H54 (cell line): ENCODE results near the gene GPC3.
"Not testable (repeated sequence)": the region's sequence is repeated elsewhere in the genome, so short reads cannot be mapped to it uniquely, and the experiment has no call there.

Experiments used
- DNase-seq: peaks from one replicate; pipeline ENCODE4 v3.0.0; 2011; ENCODE audit warnings: low spot score, mixed read lengths; ENCODE audit not compliant: insufficient read length
- FAIRE-seq: peaks from 3 replicates; lab custom pipeline; 2011; peaks lifted over from hg19 to GRCh38; lab: Jason Lieb, UNC
- POLR2A ChIP-seq: IDR thresholded peaks from 2 replicates; pipeline ENCODE4 v1.6.1; 2011; ENCODE audit warnings: low read depth, mild to moderate bottlenecking, low read length

Gene GPC3

DNA sequence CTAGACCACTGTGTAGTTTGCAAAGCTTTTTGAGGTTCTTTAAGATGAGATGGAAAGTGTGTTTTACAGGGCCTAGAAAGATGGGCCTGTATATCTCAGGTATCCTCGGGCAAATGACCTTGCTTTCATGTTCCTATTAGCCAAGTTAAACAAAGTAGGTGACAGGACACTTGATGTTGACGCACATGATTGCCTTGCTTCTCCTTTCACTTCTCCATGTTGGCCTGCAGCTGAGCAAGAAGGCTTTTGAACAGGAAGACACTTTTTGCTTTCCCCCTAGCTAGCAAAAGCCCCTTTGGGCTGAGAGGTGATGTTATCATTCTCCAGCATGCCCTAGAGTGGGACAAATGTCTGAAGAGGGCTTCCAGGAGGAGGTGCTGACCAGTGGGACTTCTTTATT is 202.1 kb downstream of the GPC3 start:
- no peak for TF ChIP-seq POLR2A
- FAIRE-seq (no peak), DNase-seq (no peak)

GRCh38 chrX:133781174-133781573 is 204.2 kb downstream of the GPC3 start:
- FAIRE-seq: no peak
- no peak for TF ChIP-seq POLR2A
- no peak for DNase-seq

- FAIRE-seq (no peak), DNase-seq (no peak)
- TF ChIP-seq POLR2A: no peak
Measured at GRCh38 chrX:133776072-133776471, 209.3 kb downstream of the GPC3 start.

DNA sequence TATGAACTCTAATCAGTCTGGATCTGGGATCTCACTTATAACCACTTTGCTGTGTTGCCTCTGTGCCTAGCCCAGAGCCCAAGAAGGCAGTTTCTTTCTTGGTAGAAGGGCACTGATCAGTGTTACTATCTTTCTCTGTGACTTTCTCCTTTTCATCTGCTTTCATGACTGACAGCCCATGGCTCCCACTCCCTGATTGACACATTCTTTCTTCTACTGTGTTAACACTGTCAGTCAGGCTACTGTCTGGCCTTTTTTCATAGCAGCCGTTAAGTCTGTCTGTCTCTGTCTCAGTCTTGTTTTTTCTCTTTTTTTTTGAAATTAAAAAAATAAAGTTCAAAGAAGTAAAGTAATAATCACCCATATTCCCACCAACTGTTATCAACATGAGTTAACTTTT is 210.6 kb downstream of the GPC3 start:
- no peak for FAIRE-seq
- DNase-seq: no peak
- no peak for TF ChIP-seq POLR2A

DNA sequence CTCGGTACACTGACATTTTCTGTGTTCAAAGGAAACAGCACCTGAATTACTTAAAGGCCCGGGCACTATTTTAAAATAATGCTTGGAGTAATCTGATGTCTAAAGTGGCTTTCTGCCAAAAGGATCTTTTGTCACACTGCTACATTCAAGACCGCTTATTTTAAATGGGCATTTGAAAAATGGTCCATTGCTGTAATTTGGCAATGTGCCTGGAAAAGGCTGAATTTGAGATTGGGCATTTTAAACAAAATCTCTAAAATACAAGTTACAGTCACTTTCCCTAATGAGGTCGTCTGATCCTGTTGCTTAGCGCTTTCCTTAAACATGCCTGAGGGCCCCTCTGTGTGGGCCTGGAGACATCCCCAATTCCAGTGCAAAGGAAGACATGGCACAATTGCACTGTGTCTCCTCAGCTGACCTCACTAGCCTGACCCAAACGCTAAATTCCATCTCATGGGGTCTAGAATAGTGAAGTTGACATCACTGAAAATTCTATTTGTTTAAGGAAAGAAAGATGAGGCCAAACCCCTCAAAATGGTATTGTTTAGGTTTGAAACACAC is 214.2 kb downstream of the GPC3 start:
- no peak for TF ChIP-seq POLR2A
- FAIRE-seq (no peak), DNase-seq (no peak)

GRCh38 chrX:133762976-133763548 is 222.3 kb downstream of the GPC3 start:
- DNase-seq, FAIRE-seq: not testable (repeated sequence)

DNA sequence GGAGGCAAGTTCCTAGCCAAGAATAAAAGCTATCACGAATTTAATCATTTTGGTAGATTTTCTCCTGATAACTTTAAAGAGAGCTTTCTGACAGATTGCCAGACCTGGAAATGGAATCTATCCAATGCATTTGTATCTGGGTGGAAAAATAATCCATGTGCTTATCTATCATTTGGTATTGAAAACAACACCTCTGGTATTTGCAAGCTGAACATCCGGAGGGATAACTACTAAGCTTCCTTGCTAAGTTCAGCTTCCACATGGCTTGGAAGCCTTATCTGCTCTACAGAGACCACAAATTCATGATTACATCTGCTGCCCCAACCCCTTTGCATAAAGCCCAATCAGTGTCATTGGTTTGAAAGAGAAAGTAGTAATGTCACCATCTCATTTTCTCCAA is 230.7 kb downstream of the GPC3 start:
- no peak for TF ChIP-seq POLR2A
- DNase-seq (no peak), FAIRE-seq (no peak)

- no peak for TF ChIP-seq POLR2A
- DNase-seq (no peak), FAIRE-seq (no peak)
Measured at GRCh38 chrX:133749951-133750350, 235.4 kb downstream of the GPC3 start.

DNA sequence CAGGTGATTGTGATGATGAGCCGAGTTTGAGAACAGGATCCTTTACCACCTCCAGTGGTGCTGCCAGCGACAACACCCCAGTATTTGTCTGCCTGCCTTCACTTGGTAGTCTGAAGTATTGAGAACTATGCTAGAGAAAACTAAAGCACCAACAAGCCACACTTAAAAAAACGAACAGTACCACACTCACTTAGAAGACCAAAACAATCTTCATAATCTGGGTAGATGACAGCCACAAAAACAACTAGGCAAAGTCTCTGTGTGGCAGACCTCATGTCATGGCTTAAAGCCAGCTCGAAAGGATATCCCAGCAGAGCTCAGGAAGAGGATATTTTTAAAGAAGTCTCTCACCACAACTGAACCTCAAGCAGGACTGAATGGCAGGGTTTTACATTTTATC is 236.0 kb downstream of the GPC3 start:
- FAIRE-seq (no peak), DNase-seq (no peak)
- no peak for TF ChIP-seq POLR2A

DNA sequence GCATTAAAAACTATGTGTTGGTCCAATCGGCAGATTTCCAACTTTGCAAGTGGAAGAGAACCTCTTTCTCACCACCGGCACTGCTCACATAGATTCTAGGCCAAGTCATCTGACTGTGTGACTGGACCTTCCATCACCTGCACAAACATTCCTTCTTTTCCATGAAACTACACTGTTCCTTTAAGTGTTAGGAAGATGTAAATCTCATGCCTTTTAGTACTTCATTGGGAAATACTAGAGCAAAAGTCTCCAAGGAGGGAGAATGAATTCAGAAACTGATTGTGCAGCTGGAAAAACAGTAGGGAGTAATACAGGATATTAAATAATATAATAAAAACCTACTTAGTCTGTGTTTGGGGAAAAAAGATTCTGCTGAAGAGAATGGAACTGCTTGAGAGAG is 238.2 kb downstream of the GPC3 start:
- DNase-seq: no peak
- FAIRE-seq: no peak
- no peak for TF ChIP-seq POLR2A

DNA sequence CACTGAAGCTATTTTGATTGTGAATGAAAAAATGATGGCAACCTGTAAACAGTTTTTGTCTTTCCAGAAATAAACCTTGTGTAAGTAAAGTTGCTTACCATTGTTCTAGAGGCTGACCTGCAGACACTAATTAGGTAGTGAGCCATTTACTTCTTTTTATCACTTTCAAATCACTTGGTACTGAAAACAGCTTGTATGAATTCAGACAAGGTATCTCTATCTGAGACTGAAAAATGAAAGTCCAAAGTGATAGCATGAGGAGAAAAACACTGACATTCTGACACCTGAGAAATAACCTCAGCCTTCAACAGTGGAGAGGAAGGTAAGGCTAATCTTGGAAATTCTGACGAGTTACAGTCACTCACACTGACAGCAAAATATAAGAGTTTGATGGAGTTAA is 238.8 kb downstream of the GPC3 start:
- TF ChIP-seq POLR2A: no peak
- DNase-seq (no peak), FAIRE-seq (no peak)

DNA sequence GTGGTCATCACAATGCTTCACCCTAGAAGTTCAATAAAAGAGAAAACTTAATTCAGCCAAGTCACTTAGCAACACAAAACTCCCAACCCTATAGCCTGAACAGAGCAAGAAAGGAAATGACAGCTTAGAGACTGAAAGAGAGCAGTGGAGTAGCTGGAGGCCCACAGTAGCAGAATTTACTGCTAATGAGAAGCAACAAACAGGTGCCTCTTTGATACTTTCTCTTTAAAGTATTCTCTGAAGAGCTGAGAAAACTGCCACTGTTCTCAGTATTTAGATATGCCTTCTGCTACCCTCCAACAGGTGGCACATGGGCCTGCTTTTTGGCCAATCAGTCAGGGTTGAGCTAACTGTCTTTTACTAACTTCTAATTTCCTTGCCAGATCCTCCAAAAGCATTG is 240.0 kb downstream of the GPC3 start:
- FAIRE-seq: no peak
- no peak for DNase-seq
- TF ChIP-seq POLR2A: no peak

DNA sequence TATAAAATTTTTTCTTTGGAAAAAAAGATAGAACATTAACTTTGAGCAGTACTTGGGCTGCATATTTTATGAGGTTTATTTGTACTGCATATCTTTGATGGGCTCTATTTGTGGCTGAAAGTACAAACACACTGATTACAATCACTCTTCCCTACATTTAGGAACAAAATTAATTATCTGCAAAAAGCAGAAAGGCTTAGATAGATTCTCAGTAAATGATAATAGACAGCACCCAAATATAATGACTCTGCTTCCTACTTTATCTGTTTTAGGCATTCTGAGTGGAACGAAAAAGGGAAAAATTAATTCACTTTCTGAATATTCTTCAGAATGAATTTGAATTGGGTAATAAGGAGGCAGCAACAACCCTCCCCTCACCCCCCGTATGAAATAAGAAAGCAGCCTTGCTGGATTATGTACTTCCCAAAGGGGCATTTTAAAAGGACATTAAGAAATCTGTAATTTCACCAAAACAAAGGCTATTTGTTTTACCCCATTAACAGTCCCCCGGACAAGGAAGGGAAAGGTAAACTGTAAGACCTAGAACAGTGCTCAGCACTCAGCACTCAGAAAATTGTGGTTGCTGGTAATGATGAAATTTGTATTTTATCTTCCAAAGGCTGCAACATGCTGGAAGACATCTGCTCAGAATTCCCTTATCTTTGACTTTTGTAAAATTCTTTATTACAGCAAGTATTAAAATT is 242.6 kb downstream of the GPC3 start:
- no peak for FAIRE-seq
- DNase-seq: no peak
- no peak for TF ChIP-seq POLR2A

DNA sequence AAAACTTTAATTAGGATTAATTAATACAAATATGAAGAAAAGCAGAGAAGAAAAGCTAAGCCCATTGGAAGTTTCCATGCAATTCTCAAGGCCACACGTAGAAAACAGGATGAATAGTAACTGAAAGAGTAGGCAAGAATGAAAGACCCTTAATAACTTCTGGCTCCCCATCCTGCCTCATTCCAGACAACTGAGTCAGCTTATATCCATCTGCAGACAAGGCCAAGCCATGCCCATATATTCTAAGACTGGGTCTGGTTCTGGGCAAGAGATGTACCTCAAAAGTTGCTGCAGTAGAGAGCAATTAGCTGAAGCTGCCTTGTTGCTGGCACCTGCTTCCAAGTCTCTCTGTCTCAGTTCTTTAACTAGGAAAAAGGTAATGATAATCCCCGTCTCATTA is 244.1 kb downstream of the GPC3 start:
- DNase-seq (no peak), FAIRE-seq (no peak)
- TF ChIP-seq POLR2A: no peak

- TF ChIP-seq POLR2A: no peak
- FAIRE-seq (no peak), DNase-seq (no peak)
Measured at GRCh38 chrX:133726642-133727041, 258.8 kb downstream of the GPC3 start.
